HG02981 (cell line): ENCODE data around the gene ZBTB33.
A peak's percentile ranks its signal among the peaks of the same experiment; 100 is the strongest.

Experiments
- ATAC-seq: cut with Tn5 transposase; IDR thresholded peaks from one replicate; pipeline ENCODE4 v1.9.1; 2021; ENCODE audit warnings: mild to moderate bottlenecking, moderate library complexity; ENCODE audit not compliant: unreplicated experiment

ZBTB33 gene, protein sequence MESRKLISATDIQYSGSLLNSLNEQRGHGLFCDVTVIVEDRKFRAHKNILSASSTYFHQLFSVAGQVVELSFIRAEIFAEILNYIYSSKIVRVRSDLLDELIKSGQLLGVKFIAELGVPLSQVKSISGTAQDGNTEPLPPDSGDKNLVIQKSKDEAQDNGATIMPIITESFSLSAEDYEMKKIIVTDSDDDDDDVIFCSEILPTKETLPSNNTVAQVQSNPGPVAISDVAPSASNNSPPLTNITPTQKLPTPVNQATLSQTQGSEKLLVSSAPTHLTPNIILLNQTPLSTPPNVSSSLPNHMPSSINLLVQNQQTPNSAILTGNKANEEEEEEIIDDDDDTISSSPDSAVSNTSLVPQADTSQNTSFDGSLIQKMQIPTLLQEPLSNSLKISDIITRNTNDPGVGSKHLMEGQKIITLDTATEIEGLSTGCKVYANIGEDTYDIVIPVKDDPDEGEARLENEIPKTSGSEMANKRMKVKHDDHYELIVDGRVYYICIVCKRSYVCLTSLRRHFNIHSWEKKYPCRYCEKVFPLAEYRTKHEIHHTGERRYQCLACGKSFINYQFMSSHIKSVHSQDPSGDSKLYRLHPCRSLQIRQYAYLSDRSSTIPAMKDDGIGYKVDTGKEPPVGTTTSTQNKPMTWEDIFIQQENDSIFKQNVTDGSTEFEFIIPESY

DNA sequence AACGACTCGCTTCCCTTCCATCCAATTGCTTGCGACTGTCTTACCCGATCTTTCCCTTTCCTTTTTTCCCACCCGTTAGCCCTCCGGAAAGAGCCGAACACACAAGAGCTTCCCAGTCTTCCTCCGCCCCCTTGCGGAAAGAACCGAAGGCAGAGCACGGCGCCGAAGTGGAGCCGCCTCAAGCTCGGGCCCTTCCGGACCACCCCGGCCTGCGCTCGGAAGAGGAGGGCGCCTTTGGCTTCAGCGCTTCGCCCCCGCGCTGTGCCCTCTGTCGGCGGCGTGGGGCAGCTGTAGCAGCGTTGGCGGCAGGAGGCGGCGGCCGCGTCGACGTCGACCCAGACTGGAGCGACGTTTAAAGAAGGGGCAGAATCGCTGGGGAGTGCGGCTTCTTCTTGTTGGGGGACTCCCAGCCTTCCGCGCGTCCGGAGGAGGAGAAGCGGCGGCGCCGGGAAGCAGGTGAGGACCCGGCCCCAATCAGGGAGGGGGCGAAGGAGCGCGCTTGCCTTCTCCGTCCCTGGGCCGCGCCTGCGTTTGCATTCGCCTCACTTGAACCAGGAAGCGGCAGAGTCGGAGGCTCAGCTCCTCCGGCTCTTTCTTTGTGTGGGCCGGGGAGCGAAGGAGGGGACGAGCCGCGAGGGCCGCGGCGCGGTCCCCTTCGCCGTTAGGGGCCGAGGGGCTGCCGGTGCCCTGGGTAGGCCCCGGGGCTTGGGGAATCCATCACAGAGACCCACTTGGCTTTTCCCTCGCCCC lies at the start of gene ZBTB33:
ZBTB33 (plus strand) TSS at position 291 of the 750 bp plus-strand sequence. CDS start 2,604 bp downstream, outside the sequence.
- ATAC-seq = peak; percentile 97

DNA sequence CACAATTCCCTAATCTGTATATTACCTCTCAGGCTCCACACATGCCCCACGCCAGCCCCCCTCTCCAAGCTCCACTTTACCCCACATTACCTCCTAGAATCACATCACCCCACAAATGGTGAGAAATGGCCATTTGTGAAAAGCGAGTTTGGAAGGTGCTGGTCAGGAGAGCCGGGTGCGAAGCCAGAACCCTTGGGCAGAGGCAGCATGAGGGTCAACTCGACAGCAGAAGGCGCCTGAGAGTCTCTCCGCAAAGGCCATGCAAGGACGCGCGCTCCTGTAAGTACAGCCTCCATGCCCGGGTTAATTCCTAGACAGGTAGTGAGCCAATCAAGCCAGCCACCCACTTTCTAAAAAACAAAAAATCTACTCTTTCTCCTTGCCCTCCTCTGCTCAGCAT lies 49.8 kb upstream of the ZBTB33 start:
- no peak for ATAC-seq

DNA sequence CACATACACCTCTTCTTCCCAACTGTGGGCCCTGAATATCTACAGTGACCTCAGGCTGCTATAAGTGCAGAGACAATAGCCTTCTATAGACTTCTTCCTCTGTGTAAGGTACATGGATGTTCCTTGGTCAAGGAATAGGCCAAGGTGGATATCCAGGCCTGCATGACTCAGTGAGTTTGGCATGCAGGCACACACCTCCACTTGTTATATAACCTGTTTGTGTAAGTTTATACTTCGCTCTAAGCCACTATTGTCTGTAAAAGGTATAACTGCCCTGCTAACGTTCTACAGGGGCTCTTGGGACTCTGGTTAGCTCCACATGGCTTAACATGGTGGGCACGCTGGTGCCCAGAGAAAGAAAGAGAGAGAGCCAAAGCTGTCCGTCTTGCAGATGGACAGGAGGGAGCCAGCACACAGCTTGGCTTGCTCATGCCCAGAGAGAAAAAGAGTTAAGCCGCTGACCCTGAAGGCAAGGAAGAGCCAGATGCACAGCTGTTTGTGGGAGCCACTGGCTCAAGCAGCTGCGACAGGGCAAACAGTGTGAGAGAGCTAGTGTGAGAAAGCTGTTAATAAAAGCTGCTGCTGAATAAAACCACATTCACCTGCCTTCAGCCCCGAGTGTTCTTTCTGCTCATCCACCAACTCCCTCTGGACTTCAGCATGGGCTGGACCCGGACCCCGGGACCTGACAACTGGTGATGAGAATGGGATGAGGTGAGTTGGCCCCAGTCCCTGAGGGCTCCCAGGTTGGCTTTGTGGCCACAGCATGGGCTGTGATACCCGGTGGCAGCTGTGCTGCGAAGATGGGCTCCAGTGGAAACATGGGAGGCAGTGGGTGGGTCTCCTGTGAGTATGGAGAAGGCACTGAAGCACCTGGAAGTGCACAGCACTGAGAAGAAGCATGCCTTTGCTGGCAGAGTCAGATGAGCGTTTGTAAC lies 44.5 kb upstream of the ZBTB33 start:
- ATAC-seq = no peak

DNA sequence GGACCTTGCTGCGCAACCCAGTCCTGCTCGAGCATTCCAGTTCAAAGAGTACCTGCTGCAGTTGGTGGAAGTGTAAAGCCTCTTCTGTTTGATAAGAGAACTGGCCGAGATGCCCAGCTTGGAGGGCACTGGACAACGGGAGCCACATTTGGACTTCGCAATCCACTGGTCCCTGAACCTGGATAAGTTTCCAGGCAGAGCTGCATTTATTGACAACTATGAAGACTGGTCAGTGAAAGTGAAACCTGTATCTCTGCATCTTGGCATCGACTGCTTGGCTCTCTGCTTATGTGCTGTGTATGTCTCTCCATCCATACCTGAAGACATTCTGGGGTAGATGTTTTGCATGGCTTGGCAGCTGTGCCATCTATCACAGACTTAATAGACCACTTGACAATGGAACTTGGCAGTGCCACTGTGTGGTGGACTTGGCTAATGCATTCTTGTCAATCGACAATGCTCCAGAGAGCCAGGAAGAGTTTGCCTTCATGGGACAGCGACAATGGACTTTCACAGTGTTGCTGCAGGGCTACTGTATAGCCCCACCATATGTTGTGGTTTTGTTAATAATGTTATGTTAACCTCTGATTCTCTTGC lies 43.5 kb upstream of the ZBTB33 start:
- ATAC-seq = no peak

DNA sequence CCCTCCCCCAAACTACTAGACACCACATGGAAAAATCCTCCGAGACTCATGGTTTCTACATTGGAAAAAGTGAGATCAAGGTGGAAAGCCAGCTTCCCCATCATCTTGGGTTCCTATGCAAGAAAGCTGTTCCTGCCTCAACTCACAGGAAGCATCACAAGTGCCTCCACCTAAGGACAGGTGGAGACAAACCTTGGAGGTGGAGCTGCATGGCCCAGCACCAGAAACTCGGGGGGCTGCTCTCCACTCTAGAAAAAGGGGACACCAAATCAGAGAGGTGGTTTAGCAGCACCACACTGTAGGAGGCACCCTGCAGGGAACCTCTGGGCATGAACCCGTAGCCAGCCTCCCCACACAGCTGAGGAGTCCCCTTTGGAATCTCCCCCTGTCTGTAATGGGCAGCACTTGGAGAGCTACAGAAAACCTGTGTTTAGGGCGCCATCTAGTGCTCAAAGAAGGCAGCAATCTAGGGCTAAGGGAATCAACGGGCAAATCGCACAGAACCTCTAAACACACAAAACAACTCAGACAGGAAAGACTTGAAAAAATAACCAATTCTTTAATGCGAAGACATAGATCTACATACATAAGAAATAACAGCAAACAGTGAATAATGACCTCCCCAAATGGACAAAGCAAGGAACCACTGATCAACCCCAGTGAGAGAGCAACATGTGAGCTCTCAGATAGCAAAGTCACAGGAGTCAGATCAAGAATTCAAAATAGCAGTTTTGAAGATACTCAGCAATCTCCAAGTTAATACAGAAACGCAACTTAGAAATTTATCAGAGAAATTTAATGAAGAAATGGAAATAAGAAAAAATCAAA lies 37.0 kb upstream of the ZBTB33 start:
- peak; percentile 64 for ATAC-seq

DNA sequence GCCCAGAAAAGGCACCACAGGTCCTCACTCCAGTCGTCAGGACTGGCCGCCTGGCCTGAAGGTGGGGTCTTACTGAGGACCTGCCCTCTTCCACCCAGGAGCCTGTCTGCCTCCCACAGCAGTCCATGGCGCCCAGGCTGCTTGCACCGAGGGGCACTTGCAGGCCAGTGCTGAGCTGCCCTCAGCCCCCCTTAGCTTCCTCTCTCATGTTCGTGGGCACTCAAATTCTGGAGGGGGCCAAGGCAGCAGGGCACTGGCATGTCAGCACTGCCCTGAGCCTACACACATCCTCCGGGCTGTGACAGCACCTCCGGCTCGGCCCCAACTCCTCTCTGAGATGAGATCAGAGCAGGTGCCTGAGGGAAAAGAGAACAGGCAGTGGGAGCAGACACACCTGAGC lies 27.2 kb upstream of the ZBTB33 start:
- no peak for ATAC-seq

DNA sequence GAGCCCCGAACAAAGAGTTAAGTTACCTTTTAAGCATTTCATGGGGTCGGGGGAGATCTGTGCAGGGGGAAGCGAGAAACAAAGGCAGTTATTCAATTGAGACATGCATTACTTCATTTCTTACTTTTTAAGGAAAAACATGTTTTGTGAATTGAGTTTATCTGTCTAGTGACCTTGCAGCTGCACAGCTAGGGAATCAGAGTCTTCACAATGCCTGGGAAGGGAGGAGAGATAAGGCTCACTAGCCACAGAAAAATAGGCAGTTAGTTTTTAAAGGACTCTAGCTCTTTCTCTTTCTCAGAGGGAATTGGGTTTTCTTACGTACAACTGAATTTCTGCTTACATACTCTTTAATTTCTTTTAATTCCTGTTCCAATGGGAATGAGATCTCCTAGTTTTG lies 26.2 kb upstream of the ZBTB33 start:
- no peak for ATAC-seq

DNA sequence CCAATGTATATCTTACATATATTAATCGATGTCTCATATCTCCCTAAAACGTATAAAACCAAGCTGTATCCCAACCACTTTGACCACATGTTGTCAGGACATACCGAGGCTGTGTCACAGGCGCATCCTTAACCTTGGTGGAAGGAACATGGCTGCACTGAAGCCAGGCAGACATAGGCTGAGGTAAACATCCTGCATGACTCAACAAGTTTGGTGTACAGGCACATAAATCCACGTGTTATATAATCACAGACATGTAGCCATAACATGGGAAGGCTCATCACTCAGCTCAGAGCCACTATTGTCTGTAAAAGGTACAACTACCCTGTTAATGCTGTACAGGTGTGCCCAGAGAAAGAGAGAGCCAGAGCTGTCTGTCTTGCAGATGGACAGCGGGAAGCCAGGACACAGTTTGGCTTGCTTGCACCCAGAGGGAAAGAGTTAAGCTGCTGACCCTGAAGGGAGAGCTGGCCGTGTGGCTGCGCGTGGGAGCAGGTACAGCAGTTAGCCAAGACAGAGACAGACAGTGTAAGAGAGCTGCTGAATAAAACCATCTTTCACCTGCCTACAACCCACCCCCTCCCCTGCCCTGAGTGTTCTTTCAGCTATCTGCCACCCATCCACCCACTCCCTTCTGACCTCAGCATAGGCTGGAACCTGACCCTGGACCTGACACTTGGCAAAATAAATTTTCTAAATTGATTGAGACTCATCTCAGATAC lies 22.3 kb upstream of the ZBTB33 start:
- no peak for ATAC-seq

DNA sequence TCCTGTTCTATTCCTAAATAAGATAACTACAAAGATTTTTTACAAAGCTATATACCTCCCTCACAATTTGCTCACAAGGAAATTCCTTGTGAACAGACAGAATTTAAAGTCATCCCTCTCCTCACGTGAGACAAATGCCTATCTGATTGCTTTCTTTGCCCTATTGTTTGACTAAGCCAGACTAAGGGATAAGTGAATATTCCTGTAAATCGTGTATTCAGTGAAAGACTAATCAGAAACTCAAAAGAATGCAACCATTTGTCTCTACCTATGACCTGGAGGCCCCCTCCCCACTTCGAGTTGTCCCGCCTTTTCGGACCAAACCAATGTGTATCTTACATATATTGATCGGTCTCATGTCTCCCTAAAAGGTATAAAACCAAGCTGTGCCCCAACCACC lies 15.3 kb upstream of the ZBTB33 start:
- no peak for ATAC-seq

DNA sequence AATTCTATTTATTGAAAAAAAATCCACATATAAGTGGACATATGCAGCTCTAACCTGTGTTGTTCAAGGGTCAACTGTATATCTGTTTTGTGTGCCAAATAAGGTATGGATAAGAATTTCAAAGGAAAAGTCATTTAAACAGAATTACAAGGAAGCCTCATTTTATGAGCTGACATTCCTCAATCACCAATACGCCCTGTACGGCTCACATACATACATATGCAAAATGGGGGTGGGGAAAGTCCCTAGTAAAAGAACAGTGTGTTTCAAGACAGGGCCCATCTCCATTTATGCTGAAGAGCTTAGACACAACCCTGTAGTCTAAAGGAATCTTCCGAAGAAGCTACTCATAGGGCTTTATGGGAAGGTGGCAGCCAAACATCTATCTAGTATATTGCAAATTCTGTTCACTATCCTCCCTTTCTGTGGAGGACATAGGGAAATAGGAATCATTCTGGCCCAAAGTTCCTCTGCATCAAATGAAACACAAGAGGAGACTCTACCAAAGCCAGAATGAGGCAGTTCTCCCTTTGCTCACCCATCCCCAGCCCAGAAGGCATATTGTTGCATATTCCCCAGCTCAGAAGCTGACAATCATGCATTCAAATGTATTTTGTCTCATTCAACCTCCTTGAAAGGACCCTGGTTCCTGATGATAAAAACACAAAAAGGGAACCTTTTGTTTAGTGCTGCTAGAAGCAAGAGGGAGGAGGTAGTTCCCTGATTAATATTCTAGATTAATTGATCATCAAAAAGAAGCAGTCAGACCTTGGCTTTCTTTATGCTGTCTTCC lies 13.7 kb upstream of the ZBTB33 start:
- ATAC-seq = no peak

DNA sequence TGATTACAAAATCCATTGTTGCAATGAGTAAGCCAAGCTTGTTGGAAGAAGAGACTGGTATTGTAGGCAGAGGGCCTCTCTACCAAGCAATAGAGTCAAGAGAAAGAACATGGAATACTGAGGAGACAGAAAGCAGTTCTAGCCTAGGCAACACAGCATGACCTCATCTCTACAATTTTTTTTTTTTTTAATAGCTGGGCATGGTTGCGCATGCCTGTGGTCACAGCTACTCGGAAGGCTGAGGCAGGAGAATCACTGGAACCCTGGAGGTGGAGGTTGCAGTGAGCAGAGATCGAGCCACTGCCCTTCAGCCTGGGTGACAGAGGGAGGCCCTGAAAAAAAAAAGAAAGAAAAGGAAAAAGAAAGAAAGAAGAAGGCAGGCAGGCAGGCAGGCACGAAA lies 11.7 kb upstream of the ZBTB33 start:
- ATAC-seq = no peak

DNA sequence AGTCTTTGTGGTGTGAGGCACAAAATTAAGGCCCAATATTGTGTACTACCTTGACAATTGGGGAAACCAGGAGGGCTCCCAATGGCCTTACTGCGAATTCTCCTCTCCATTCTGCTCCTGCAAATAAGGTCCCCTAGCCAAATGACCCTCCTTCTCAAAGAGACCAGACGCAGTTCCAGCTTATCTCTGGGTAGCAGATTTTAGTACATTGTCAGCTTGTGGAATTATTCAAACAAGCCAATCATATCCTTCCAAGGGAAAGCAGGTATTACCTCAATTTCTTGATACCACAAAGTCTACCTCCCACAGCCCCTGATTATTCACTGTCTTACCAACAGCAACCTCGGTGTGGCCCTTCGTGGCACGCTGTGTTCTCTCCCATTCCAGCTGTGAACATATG lies 7.8 kb upstream of the ZBTB33 start:
- ATAC-seq = no peak

DNA sequence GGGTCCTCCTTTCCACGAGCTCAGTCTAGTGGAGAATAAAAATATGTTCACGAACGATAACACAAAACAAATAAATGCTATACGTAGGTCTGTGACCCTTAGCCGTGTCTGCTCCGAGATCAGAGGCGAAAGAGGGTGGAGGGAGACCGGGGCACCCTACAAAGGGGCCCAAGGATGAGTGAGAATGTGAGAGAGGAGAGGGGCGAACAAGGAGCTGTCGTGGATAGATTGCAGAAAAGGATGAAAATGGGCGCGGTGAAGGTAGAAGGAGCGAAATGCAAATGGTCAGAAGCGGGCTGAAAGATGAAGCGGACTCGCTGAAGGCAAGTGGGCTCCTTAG lies 6.2 kb upstream of the ZBTB33 start:
- no peak for ATAC-seq

DNA sequence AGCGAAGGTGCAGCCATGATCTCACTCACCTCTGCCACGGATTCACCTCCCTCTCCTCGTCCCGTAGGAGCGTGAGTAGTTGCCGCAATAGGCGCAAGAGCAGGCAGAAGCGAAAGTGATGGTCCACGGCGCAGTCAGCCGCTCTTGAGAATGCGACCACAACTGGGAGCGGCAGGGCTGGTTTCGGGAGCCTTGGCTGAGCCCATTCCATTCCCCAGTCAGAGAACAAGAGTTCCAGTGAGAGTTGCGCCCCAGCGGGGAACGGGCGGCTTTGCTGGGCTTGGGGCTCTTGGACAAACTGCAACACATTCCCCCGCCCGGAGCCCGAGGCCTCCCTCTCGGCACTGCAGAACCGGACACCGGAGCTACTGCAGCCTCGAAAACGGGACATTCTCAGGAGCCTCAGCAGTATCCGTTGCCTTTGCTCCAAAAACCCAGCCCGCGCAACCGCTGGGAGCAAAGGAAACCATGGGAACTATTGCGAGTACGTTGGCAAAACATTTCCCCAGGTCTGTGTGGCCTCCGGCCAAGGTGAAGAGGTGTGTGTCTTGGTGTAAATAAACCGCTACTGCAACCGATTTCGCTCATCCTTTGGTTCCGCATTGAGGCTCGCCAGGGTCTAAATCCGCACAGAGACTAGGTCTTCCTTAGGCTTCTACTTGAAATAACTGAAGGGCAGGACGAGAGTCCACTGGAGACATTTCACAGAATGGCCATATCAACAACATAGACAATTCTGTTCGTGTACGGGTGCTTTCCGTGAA lies 5.7 kb upstream of the ZBTB33 start:
- ATAC-seq = peak; percentile 75

DNA sequence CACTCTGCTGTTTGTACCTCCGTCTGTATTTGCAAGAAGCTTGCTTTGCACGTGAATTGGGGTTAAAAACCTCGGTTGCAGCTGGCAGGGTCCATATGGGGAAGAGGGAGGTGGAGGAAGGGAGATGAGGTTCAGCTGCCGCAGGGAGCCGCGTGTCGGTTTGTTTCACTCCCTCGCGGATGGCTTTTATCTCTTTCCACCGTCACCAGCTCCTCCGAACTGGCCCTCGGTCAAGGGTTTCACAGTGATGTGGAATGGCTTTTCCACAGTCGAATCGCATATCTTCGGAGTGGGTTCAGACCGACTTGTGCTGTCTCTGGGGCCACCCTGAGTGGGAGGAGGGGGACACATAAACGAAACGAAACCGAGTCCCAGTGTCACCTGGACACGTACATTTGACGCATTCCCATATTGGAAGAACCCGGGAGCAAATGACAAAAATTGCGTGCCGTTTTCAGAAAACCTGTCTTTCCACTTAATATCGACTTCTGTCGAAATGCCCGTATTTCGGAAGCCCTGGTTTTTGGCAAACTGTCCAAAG lies 929 bp downstream of the ZBTB33 start:
- ATAC-seq = no peak

DNA sequence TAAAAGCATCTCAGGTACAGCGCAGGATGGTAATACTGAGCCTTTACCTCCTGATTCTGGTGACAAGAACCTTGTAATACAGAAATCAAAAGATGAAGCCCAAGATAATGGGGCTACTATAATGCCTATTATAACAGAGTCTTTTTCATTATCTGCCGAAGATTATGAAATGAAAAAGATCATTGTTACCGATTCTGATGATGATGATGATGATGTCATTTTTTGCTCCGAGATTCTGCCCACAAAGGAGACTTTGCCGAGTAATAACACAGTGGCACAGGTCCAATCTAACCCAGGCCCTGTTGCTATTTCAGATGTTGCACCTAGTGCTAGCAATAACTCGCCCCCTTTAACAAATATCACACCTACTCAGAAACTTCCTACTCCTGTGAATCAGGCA lies 3.2 kb downstream of the ZBTB33 start:
- ATAC-seq = no peak

DNA sequence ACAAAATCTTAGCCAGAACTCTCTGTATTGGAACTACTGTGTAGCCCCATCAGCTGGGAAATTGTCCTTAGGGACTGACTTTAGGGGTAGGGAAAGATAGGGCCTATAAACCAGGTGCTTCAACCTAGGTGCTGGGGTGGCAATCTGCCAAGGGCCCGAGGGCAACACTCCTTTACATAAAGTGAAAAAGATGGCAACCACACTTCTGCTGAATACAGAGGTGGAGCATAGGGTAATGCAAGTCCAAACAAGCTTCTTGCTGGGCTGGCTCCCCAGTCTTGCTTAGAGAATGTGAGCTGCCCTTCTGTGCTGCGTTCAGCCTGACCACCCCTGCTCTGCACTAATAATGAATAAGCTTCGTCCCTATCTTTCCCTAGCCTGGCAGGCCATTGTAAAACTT lies 9.8 kb downstream of the ZBTB33 start:
- ATAC-seq = no peak
